NB4 (cell line): ENCODE results near the gene PHKB.

Source experiments
- DNase-seq: peaks from one replicate; pipeline ENCODE4 v3.0.0; 2010; ENCODE audit warnings: low read depth
- H3K4me3 ChIP-seq: one replicate; pipeline ENCODE4 v1.5.1; 2011; ENCODE audit warnings: mild to moderate bottlenecking, low read depth, low read length, moderate library complexity
- CTCF ChIP-seq: IDR thresholded peaks from one replicate; pipeline ENCODE4 v1.5.1; 2012; ENCODE audit warnings: low read depth, low read length
- MAX ChIP-seq: IDR thresholded peaks from 2 replicates; pipeline ENCODE4 v1.6.1; 2011; ENCODE audit warnings: low read depth, low read length
- MYC ChIP-seq: IDR thresholded peaks from 2 replicates; pipeline ENCODE4 v1.6.1; 2011; ENCODE audit warnings: low read depth, low read length
- POLR2A ChIP-seq: IDR thresholded peaks from 2 replicates; pipeline ENCODE4 v1.6.1; 2011; ENCODE audit warnings: mild to moderate bottlenecking; ENCODE audit not compliant: insufficient read length; ENCODE audit errors: extremely low read depth

PHKB gene

GRCh38 chr16:47578573-47578972 is 117.4 kb downstream of the PHKB start:
- no peak for DNase-seq
- no peak overlapping the region for H3K4me3 ChIP-seq
- no peak for TF ChIP-seq MAX
- no peak for TF ChIP-seq MYC
- TF ChIP-seq CTCF: no peak
- no peak for TF ChIP-seq POLR2A

GRCh38 chr16:47581114-47581513 is 120.0 kb downstream of the PHKB start:
- no peak for DNase-seq
- TF ChIP-seq POLR2A (no peak), CTCF (no peak), MAX (no peak), MYC (no peak)
- no peak overlapping the region for H3K4me3 ChIP-seq

- TF ChIP-seq MYC (no peak), CTCF (no peak), POLR2A (no peak), MAX (no peak)
- no peak overlapping the region for H3K4me3 ChIP-seq
- no peak for DNase-seq
These were observed 123.5 kb downstream of the PHKB start for GRCh38 chr16:47584464-47585225.

- no peak overlapping the region for H3K4me3 ChIP-seq
- DNase-seq: no peak
- TF ChIP-seq POLR2A: no peak
- TF ChIP-seq MAX: no peak
- no peak for TF ChIP-seq MYC
- no peak for TF ChIP-seq CTCF
These were observed 125.0 kb downstream of the PHKB start for GRCh38 chr16:47586121-47586520.

GRCh38 chr16:47590472-47590871 is 129.3 kb downstream of the PHKB start:
- DNase-seq: no peak
- H3K4me3 ChIP-seq: no peak overlapping the region
- no peak for TF ChIP-seq MYC

- TF ChIP-seq MYC: no peak
- no peak for TF ChIP-seq MAX
- TF ChIP-seq POLR2A: no peak
- no peak for TF ChIP-seq CTCF
- no peak overlapping the region for H3K4me3 ChIP-seq
- no peak for DNase-seq
These were observed 131.1 kb downstream of the PHKB start for GRCh38 chr16:47592232-47592631.
